ENCODE data around the gene GUK1.
"Not testable (repeated sequence)": the region's sequence is repeated elsewhere in the genome, so short reads cannot be mapped to it uniquely, and the experiment has no call there.

The GUK1 gene

GRCh38 chr1:228180959-228181644 is 41.0 kb downstream of the GUK1 start:
- peaks cover 0 to 3% of the 10 kb centered on the region in 2 donors for H3K36me3 ChIP-seq (ENCODE audit: control insufficient read depth in 2 of 2, insufficient read depth in 2 of 2, low read length in 2 of 2)
- H3K4me1 ChIP-seq (ENCODE audit: control insufficient read depth, insufficient read depth, low read length), result peaks cover 8% of the 10 kb centered on the region
- H3K27me3 ChIP-seq (ENCODE audit: control insufficient read depth in 1 of 2, insufficient read depth in 2 of 2, low read length in 2 of 2), result no peaks in the 10 kb centered on the region
- no peak overlapping the region for H3K27ac ChIP-seq (ENCODE audit: low read length)
- no peaks in the 10 kb centered on the region for H3K9me3 ChIP-seq (ENCODE audit: control insufficient read depth in 2 of 2, low read length in 2 of 2)
- no peak overlapping the region for H3K9ac ChIP-seq (ENCODE audit: low read length in 2 of 2)
- H3K4me3 ChIP-seq (ENCODE audit: low read length in 2 of 2), result no peak overlapping the region

GRCh38 chr1:228181645-228182034 is 41.6 kb downstream of the GUK1 start:
- H3K36me3 ChIP-seq (ENCODE audit: control insufficient read depth in 2 of 2, insufficient read depth in 2 of 2, low read length in 2 of 2), result peaks cover 0 to 3% of the 10 kb centered on the region in 2 donors
- no peak overlapping the region for H3K9ac ChIP-seq (ENCODE audit: low read length in 2 of 2)
- no peaks in the 10 kb centered on the region for H3K9me3 ChIP-seq (ENCODE audit: control insufficient read depth in 2 of 2, low read length in 2 of 2)
- no peak overlapping the region for H3K4me3 ChIP-seq (ENCODE audit: low read length in 2 of 2)
- peaks cover 3% of the 10 kb centered on the region for H3K4me1 ChIP-seq (ENCODE audit: control insufficient read depth, insufficient read depth, low read length)
- no peaks in the 10 kb centered on the region for H3K27me3 ChIP-seq (ENCODE audit: control insufficient read depth in 1 of 2, insufficient read depth in 2 of 2, low read length in 2 of 2)
- no peak overlapping the region for H3K27ac ChIP-seq (ENCODE audit: low read length)

DNA sequence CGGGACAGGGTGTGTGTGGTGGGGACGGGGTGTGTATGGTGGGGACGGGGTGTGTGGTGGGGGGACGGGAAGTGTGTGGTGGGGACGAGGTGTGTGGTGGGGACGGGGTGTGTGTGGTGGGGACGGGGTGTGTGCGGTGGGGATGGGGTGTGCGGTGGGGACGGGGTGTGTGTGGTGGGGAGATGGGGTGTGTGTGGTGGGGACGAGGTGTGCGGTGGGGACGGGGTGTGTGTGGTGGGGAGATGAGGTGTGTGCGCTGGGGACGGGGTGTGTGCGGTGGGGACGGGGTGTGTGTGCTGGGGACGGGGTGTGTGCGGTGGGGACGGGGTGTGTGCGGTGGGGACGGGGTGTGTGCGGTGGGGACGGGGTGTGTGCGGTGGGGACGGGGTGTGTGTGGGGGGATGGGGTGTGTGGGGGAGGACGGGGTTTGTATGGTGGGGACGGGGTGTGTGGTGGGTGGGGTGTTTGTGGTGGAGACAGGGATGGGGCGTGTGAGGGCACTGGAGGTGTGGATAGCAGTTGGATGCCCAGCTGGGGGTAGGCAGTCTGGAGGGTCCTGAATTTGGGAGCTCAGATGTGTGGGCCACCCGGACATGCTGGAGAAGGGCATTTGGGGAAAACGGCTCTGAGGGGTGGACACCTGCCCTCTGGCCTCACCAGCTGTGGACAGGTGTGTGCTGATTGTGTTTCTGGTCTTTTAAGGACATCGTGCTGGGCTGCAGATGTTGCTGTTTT is 42.4 kb downstream of the GUK1 start:
- no peaks in the 10 kb centered on the region for H3K9me3 ChIP-seq (ENCODE audit: control insufficient read depth in 2 of 2, low read length in 2 of 2)
- no peaks in the 10 kb centered on the region for H3K27me3 ChIP-seq (ENCODE audit: control insufficient read depth in 1 of 2, insufficient read depth in 2 of 2, low read length in 2 of 2)
- H3K9ac ChIP-seq (ENCODE audit: low read length in 2 of 2), result no peak overlapping the region
- no peaks in the 10 kb centered on the region for H3K4me1 ChIP-seq (ENCODE audit: control insufficient read depth, insufficient read depth, low read length)
- H3K4me3 ChIP-seq (ENCODE audit: low read length in 2 of 2), result no peak overlapping the region
- H3K36me3 ChIP-seq (ENCODE audit: control insufficient read depth in 2 of 2, insufficient read depth in 2 of 2, low read length in 2 of 2), result peaks cover 0 to 3% of the 10 kb centered on the region in 2 donors
- no peak overlapping the region for H3K27ac ChIP-seq (ENCODE audit: low read length)

GRCh38 chr1:228184152-228184551 is 44.1 kb downstream of the GUK1 start:
- Histone ChIP-seq H3K9me3 (ENCODE audit: control insufficient read depth in 2 of 2, low read length in 2 of 2) (no peaks in the 10 kb centered on the region), H3K9ac (ENCODE audit: low read length in 2 of 2) (no peak overlapping the region), H3K36me3 (ENCODE audit: control insufficient read depth in 2 of 2, insufficient read depth in 2 of 2, low read length in 2 of 2) (peaks cover 0 to 3% of the 10 kb centered on the region in 2 donors)

GRCh38 chr1:228185641-228185965 is 45.5 kb downstream of the GUK1 start:
- no peaks in the 10 kb centered on the region for H3K9me3 ChIP-seq (ENCODE audit: control insufficient read depth in 2 of 2, low read length in 2 of 2)
- no peak overlapping the region for H3K4me3 ChIP-seq (ENCODE audit: low read length in 2 of 2)
- H3K36me3 ChIP-seq (ENCODE audit: control insufficient read depth in 2 of 2, insufficient read depth in 2 of 2, low read length in 2 of 2), result peaks cover 0 to 3% of the 10 kb centered on the region in 2 donors
- no peak overlapping the region for H3K9ac ChIP-seq (ENCODE audit: low read length in 2 of 2)
- no peak overlapping the region for H3K27ac ChIP-seq (ENCODE audit: low read length)
- H3K4me1 ChIP-seq (ENCODE audit: control insufficient read depth, insufficient read depth, low read length), result no peaks in the 10 kb centered on the region
- H3K27me3 ChIP-seq (ENCODE audit: control insufficient read depth in 1 of 2, insufficient read depth in 2 of 2, low read length in 2 of 2), result no peaks in the 10 kb centered on the region

More at GRCh38 chr1:228184152-228184551, 44.1 kb downstream of the GUK1 start:
- Histone ChIP-seq H3K4me1 (ENCODE audit: control insufficient read depth, insufficient read depth, low read length) (no peaks in the 10 kb centered on the region), H3K4me3 (ENCODE audit: low read length in 2 of 2) (no peak overlapping the region), H3K27me3 (ENCODE audit: control insufficient read depth in 1 of 2, insufficient read depth in 2 of 2, low read length in 2 of 2) (no peaks in the 10 kb centered on the region), H3K27ac (ENCODE audit: low read length) (no peak overlapping the region)

DNA sequence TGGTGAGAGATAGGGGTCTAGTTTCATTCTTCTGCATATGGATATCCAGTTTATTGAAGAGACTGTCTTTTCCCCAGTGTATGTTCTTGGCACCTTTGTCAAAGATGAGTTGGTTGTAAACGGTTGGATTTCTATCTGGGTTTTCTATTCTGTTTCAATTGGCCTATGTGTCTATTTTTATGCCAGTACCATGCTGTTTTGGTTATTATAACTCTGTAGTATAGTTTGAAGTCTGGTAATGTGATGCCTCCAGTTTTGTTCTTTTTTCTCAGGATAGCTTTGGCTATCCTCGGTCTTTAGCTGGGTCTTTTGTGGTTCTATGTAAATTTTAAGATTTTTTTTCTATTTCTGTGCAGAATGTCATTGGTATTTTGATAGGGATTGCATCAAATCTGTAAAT is 48.2 kb downstream of the GUK1 start:
- not testable (repeated sequence) for H3K36me3 ChIP-seq (ENCODE audit: control insufficient read depth in 2 of 2, insufficient read depth in 2 of 2, low read length in 2 of 2); H3K9ac ChIP-seq (ENCODE audit: low read length in 2 of 2); H3K27me3 ChIP-seq (ENCODE audit: control insufficient read depth in 1 of 2, insufficient read depth in 2 of 2, low read length in 2 of 2); H3K9me3 ChIP-seq (ENCODE audit: control insufficient read depth in 2 of 2, low read length in 2 of 2); H3K4me1 ChIP-seq (ENCODE audit: control insufficient read depth, insufficient read depth, low read length); H3K4me3 ChIP-seq (ENCODE audit: low read length in 2 of 2); H3K27ac ChIP-seq (ENCODE audit: low read length)

DNA sequence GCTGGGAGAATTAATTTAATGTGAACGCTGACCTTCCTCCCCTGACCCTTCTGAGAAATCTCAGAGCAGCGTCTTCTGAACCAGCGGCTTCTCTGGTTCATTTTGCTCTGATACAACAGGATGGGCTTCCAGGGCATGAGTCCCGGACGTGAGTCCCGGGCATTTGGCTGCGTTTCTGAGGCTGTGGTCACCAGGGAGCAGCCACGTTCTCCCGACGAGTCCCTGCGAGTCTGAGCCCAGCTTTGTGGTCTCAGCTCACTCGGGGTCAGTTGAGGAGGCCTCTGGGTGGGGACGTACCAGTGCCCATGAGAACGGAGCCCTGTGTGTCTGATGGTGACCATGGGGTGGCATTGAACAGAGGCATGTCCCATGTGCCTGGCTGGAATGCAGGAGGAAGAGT is 50.1 kb downstream of the GUK1 start:
- H3K36me3 ChIP-seq (ENCODE audit: control insufficient read depth in 2 of 2, insufficient read depth in 2 of 2, low read length in 2 of 2), result peaks cover 0 to 5% of the 10 kb centered on the region in 2 donors
- no peak overlapping the region for H3K27ac ChIP-seq (ENCODE audit: low read length)
- H3K9ac ChIP-seq (ENCODE audit: low read length in 2 of 2), result no peak overlapping the region
- no peak overlapping the region for H3K4me3 ChIP-seq (ENCODE audit: low read length in 2 of 2)
- no peaks in the 10 kb centered on the region for H3K4me1 ChIP-seq (ENCODE audit: control insufficient read depth, insufficient read depth, low read length)
- no peaks in the 10 kb centered on the region for H3K27me3 ChIP-seq (ENCODE audit: control insufficient read depth in 1 of 2, insufficient read depth in 2 of 2, low read length in 2 of 2)
- no peaks in the 10 kb centered on the region for H3K9me3 ChIP-seq (ENCODE audit: control insufficient read depth in 2 of 2, low read length in 2 of 2)

DNA sequence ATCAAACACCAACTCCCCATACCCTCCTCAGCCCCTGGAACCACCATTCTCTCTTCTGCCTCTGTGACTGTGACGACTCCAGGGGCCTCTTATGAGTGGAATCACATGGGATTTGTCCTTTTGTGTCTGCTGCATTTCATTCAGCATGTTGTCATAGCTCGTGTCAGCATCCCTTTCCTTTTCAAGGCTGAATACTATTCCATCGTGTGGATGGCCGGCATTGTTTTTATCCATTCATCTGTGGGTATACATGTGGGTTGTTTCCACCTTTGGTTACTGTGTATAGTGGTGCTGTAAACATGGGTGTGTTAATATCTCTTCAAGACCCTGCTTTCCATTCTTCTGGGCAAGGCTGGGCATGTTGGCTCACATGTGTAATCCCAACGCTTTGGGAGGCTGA is 50.7 kb downstream of the GUK1 start:
- Histone ChIP-seq H3K27me3 (ENCODE audit: control insufficient read depth in 1 of 2, insufficient read depth in 2 of 2, low read length in 2 of 2) (no peaks in the 10 kb centered on the region), H3K4me3 (ENCODE audit: low read length in 2 of 2) (no peak overlapping the region), H3K4me1 (ENCODE audit: control insufficient read depth, insufficient read depth, low read length) (no peaks in the 10 kb centered on the region), H3K9ac (ENCODE audit: low read length in 2 of 2) (no peak overlapping the region), H3K27ac (ENCODE audit: low read length) (no peak overlapping the region), H3K9me3 (ENCODE audit: control insufficient read depth in 2 of 2, low read length in 2 of 2) (no peaks in the 10 kb centered on the region), H3K36me3 (ENCODE audit: control insufficient read depth in 2 of 2, insufficient read depth in 2 of 2, low read length in 2 of 2) (peaks cover 0 to 2% of the 10 kb centered on the region in 2 donors)

- H3K9ac ChIP-seq (ENCODE audit: low read length in 2 of 2), result no peak overlapping the region
- no peaks in the 10 kb centered on the region for H3K4me1 ChIP-seq (ENCODE audit: control insufficient read depth, insufficient read depth, low read length)
- H3K27ac ChIP-seq (ENCODE audit: low read length), result no peak overlapping the region
- no peak overlapping the region for H3K4me3 ChIP-seq (ENCODE audit: low read length in 2 of 2)
- peaks cover 5 to 6% of the 10 kb centered on the region in 2 donors for H3K9me3 ChIP-seq (ENCODE audit: control insufficient read depth in 2 of 2, low read length in 2 of 2)
- peaks cover 0 to 5% of the 10 kb centered on the region in 2 donors for H3K36me3 ChIP-seq (ENCODE audit: control insufficient read depth in 2 of 2, insufficient read depth in 2 of 2, low read length in 2 of 2)
- H3K27me3 ChIP-seq (ENCODE audit: control insufficient read depth in 1 of 2, insufficient read depth in 2 of 2, low read length in 2 of 2), result no peaks in the 10 kb centered on the region
These were observed 54.4 kb downstream of the GUK1 start for GRCh38 chr1:228194436-228194835.

DNA sequence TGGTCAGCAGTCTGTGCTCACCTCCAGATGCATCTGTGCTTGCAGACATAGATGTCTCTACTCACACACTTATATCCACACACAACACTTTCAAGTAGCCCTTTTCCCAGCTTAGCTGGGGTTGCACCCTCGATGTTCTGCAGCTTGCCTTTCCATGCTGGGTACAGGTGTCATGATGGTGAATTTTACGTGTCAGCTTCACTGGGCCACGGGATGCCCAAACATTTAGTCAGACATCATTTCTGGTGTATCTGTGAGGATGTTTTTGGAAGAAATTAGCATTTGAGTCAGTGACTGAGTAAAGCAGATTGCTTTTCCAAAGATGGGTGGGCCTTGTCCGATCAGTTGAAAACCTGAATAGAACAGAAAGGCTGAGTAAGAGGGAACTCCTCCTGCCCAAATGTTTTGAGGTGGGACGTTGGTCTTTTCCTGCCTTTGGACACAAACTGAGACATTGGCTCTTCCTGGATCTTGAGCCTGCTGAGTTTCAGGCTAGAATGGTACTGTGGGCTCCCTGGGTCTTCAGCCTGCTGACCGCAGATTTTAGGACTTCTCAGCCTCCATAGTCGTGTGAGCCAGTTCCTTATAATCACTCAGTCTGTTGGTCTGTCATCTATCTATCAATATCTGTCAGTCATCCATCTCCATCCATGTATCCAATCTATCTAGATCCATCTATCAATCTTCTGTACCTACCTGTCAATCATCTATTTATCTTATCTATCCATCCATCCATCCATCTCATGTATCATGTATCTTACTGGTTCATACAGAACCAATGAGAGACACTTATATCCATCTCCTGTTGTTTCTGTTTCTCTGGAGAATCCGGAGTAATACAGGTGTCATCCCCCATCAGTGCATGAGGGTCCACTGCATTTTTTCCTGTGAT is 55.1 kb downstream of the GUK1 start:
- Histone ChIP-seq H3K9ac (ENCODE audit: low read length in 2 of 2) (no peak overlapping the region), H3K27ac (ENCODE audit: low read length) (no peak overlapping the region), H3K4me1 (ENCODE audit: control insufficient read depth, insufficient read depth, low read length) (no peaks in the 10 kb centered on the region), H3K9me3 (ENCODE audit: control insufficient read depth in 2 of 2, low read length in 2 of 2) (peaks cover 6% of the 10 kb centered on the region in 2 donors), H3K36me3 (ENCODE audit: control insufficient read depth in 2 of 2, insufficient read depth in 2 of 2, low read length in 2 of 2) (peaks cover 0 to 5% of the 10 kb centered on the region in 2 donors), H3K27me3 (ENCODE audit: control insufficient read depth in 1 of 2, insufficient read depth in 2 of 2, low read length in 2 of 2) (no peaks in the 10 kb centered on the region), H3K4me3 (ENCODE audit: low read length in 2 of 2) (no peak overlapping the region)

Measured in stomach smooth muscle (tissue), 2 donors.